Heart right ventricle (tissue), 16 donors: Measurements from ENCODE around the gene MALRD1. TPM values are rescaled to one million over a fixed set of nuclear protein-coding genes. Genes with fewer than 3 reads are reported as not detected.

Experiments
- ATAC-seq, 8 donors: fragments of 200-7000 bp; cut with Tn5 transposase; one replicate each; pipeline ENCODE4 v1.9.1; 2020; ENCODE audit warnings: mild to moderate bottlenecking in 8 of 8, moderate library complexity in 8 of 8, moderate number of reproducible peaks in 1 of 8
- DNase-seq, 2 donors: peaks; one replicate each; pipeline ENCODE4 v3.0.0-alpha.2; 2020
- H3K27ac ChIP-seq, 10 donors: fragments of 200-600 bp; sonication (generic) in 2 of 10; one replicate each; pipeline versions ENCODE4 v1.5.0 to v1.8.0; 2020 to 2022; ENCODE audit warnings: mild to moderate bottlenecking in 3 of 10
- H3K27me3 ChIP-seq, 7 donors: fragments of 200-600 bp; one replicate each; pipeline ENCODE4 v1.8.0; 2021 to 2022; ENCODE audit warnings: mild to moderate bottlenecking in 2 of 7
- H3K36me3 ChIP-seq, 9 donors: fragments of 200-600 bp; sonication (generic) in 1 of 9; one replicate each; pipeline versions ENCODE4 v1.5.0 to v1.8.0; 2020 to 2022; ENCODE audit warnings: mild to moderate bottlenecking in 2 of 9
- H3K4me1 ChIP-seq, 9 donors: fragments of 200-600 bp; sonication (generic) in 1 of 9; one replicate each; pipeline versions ENCODE4 v1.5.0 to v1.8.0; 2020 to 2022; ENCODE audit warnings: mild to moderate bottlenecking in 4 of 9
- H3K4me3 ChIP-seq, 10 donors: fragments of 200-600 bp; sonication (generic) in 2 of 10; one replicate each; pipeline versions ENCODE4 v1.5.0 to v1.8.0; 2020 to 2022; ENCODE audit warnings: mild to moderate bottlenecking in 7 of 10, moderate library complexity in 2 of 10
- H3K9me3 ChIP-seq, 11 donors: fragments of 200-600 bp in 10 of 11; sonication (generic) in 2 of 11; one replicate each; pipeline versions ENCODE4 v1.5.0 to v1.8.0; 2013 to 2022; ENCODE audit warnings: mild to moderate bottlenecking in 2 of 11, control low read depth in 1 of 11, moderate library complexity in 1 of 11
- WGBS, 2 donors: extraction: QIAGEN DNeasy Blood & Tissue Kit; methylation state at CpG; one replicate each; pipeline ENCODE4 v1.1.7; 2013; ENCODE audit warnings: inconsistent platforms in 1 of 2; 5-methylcytosine and 5-hydroxymethylcytosine counted together
- intact Hi-C, 10 donors: fragments of 100-400 bp; cut with DNase I; formaldehyde crosslinking; loops; one replicate each; pipeline versions ENCODE4 v1.11.1 to v1.14.2; 2022
- polyA plus RNA-seq, 2 donors: library from polyadenylated mRNA; stranded (reverse); fragments of 200-250 nt; gene quantifications; one replicate each; pipeline ENCODE4 v1.2.3, GENCODE V29; 2013
- total RNA-seq, 10 donors: library from RNA; stranded (reverse); fragmentation: NEBNext Ultra II Directional in 3 of 10; extraction: Animal tissue kit (Norgen Biotek cat#: 25700) in 3 of 10; gene quantifications; one replicate each; pipeline versions ENCODE4 v1.2.1 to v1.2.4, GENCODE V29; 2021 to 2023
- TF ChIP-seq, protein P1 (sequence below), 9 donors: fragments of 200-600 bp; sonication (generic) in 2 of 9; IDR thresholded peaks; one replicate each; pipeline versions ENCODE4 v1.5.0 to v1.8.0; 2021 to 2022; ENCODE audit warnings: antibody characterized with exemption in 9 of 9, mild to moderate bottlenecking in 5 of 9, moderate library complexity in 1 of 9
- donor health status: Arrhythmogenic right ventricular cardiomyopathy.
- donor health status: ischemic (EF 13 %, LVEDD 7.1; RV severe dilation, severe dysfunction).
- donor health status: healthy with polysubstance abuse.
- donor health status: DM: no; HTN: yes; CAD: no.
- donor health status: DM: no; HTN: no; CAD: no.
- donor health status: ischemic (EF 25% LVEDD 6.9; RV normal size, moderate dysfunction).
- donor health status: ischemic (EF 25% LVEDD 5.7; RV mildly dilated, moderate dysfunction).
- donor health status: healthy.
- donor health status: DM: yes; HTN: yes; CAD: no.
- donor health status: Ischemic cardiomyopathy.
- donor health status: ischemic (EF 35%, LVEDD 5.7; RV mildly dilated, moderate dysfunction).
- donor health status: nonischemic (EF 11% LVEDD 7.7; RV severe dilation, severe dysfunction).
- donor health status: DM: yes; HTN: yes; CAD: no.
- donor health status: PGD.
- donor health status: ischemic (EF 29% LVEDD 5.4; RV normal size, mild dysfunction).
- donor health status: nonischemic (EF 23%, LVEDD 6.1; RV moderate dilation, normal function).

The MALRD1 gene
- total and polyA plus RNA-seq, 12 donors, result 0.10 to 2.2 (median 0.47) TPM

- TF ChIP-seq, protein P1, sequence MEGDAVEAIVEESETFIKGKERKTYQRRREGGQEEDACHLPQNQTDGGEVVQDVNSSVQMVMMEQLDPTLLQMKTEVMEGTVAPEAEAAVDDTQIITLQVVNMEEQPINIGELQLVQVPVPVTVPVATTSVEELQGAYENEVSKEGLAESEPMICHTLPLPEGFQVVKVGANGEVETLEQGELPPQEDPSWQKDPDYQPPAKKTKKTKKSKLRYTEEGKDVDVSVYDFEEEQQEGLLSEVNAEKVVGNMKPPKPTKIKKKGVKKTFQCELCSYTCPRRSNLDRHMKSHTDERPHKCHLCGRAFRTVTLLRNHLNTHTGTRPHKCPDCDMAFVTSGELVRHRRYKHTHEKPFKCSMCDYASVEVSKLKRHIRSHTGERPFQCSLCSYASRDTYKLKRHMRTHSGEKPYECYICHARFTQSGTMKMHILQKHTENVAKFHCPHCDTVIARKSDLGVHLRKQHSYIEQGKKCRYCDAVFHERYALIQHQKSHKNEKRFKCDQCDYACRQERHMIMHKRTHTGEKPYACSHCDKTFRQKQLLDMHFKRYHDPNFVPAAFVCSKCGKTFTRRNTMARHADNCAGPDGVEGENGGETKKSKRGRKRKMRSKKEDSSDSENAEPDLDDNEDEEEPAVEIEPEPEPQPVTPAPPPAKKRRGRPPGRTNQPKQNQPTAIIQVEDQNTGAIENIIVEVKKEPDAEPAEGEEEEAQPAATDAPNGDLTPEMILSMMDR (IDR thresholded peaks at IDR 0.05), result no peak
- Histone ChIP-seq H3K27ac (no peak overlapping the region), H3K4me3 (no peak overlapping the region), H3K36me3 (no peaks in the 10 kb centered on the region), H3K9me3 (no peaks in the 10 kb centered on the region), H3K4me1 (no peaks in the 10 kb centered on the region), H3K27me3 (no peaks in the 10 kb centered on the region)
- no peak for DNase-seq
- 60 to 61% methylated on average over 3 of the region's 3 CpGs for WGBS, 2 donors
- ATAC-seq, result no peak
- intact Hi-C loops, result no loop called here
Measured at GRCh38 chr10:19373988-19374387, 325.4 kb downstream of the MALRD1 start.

- ATAC-seq, result no peak
- Histone ChIP-seq H3K4me1 (no peaks in the 10 kb centered on the region), H3K36me3 (no peaks in the 10 kb centered on the region), H3K4me3 (no peak overlapping the region), H3K27me3 (no peaks in the 10 kb centered on the region), H3K27ac (no peak overlapping the region), H3K9me3 (peaks cover 0 to 20% (median 3%) of the 10 kb centered on the region in 11 donors)
- DNase-seq, result no peak
- TF ChIP-seq, protein P1 (IDR thresholded peaks at IDR 0.05), result no peak
- intact Hi-C loops, result no loop called here
- WGBS, 2 donors, result 70 to 85% methylated on average over 3 of the region's 3 CpGs
Measured at GRCh38 chr10:19385846-19386450, 337.3 kb downstream of the MALRD1 start.

- ATAC-seq (no peak), DNase-seq (no peak)
- Histone ChIP-seq H3K27me3 (no peaks in the 10 kb centered on the region), H3K36me3 (no peaks in the 10 kb centered on the region), H3K4me1 (no peaks in the 10 kb centered on the region), H3K27ac (no peak overlapping the region), H3K4me3 (no peak overlapping the region), H3K9me3 (peaks cover 0 to 9% (median 0%) of the 10 kb centered on the region in 11 donors)
- TF ChIP-seq, protein P1 (IDR thresholded peaks at IDR 0.05), result no peak
- intact Hi-C loops, result no loop called here
- WGBS, 2 donors, result 89 to 95% methylated on average over 1 of the region's 1 CpG
Measured at GRCh38 chr10:19408924-19409323, 360.3 kb downstream of the MALRD1 start.

- Histone ChIP-seq H3K9me3 (peaks cover 0 to 9% (median 0%) of the 10 kb centered on the region in 11 donors), H3K27me3 (no peaks in the 10 kb centered on the region), H3K27ac (no peak overlapping the region), H3K36me3 (no peaks in the 10 kb centered on the region), H3K4me3 (no peak overlapping the region), H3K4me1 (no peaks in the 10 kb centered on the region)
- intact Hi-C loops, result loop anchor here in 3 of 10 donors (5.0 to 10.0 kb wide), 3 partner anchors 384 to 1444 kb away; no protein-coding TSS in a partner anchor
- ATAC-seq, result no peak
- WGBS, 2 donors, result 83 to 84% methylated on average over 2 of the region's 2 CpGs
- TF ChIP-seq, protein P1 (IDR thresholded peaks at IDR 0.05), result no peak
- no peak for DNase-seq
Measured at GRCh38 chr10:19411119-19411518, 362.5 kb downstream of the MALRD1 start.
